K562 (cell line): ENCODE results near the gene PDIA3. TPM values are rescaled to one million over a fixed set of nuclear protein-coding genes. Genes with fewer than 3 reads are reported as not detected.

Experiments
- ATF1 ChIP-seq, 2 experiments: fragments of 450-650 bp in 1 of 2; IDR thresholded peaks; 2 replicates each; pipeline ENCODE4 v1.6.1; 2016; ENCODE audit warnings: missing compliant biosample characterization in 1 of 2, missing genetic modification characterization in 1 of 2
- CREM ChIP-seq: IDR thresholded peaks from 2 replicates; pipeline ENCODE4 v1.6.1; 2014; ENCODE audit warnings: antibody characterized with exemption, low read depth
- CXXC5 ChIP-seq: fragments of 250-450 bp; sonication (Bioruptor Pico); IDR thresholded peaks from 2 replicates; pipeline ENCODE4 v1.8.0; 2022; ENCODE audit warnings: inconsistent platforms, mild to moderate bottlenecking, moderate library complexity
- EGR1 ChIP-seq: fragments of 450-650 bp; conservative IDR thresholded peaks from 2 replicates; pipeline ENCODE4 v1.6.1; 2017; ENCODE audit warnings: mild to moderate bottlenecking
- FOXJ2 ChIP-seq: fragments of 200-800 bp; sonication (Bioruptor generic); IDR thresholded peaks from 2 replicates; pipeline ENCODE4 v1.6.1; 2016; ENCODE audit warnings: missing genetic modification characterization, missing compliant biosample characterization
- GMEB1 ChIP-seq: fragments of 250-450 bp; sonication (Bioruptor Pico); IDR thresholded peaks from 2 replicates; pipeline ENCODE4 v1.4.0; 2020; ENCODE audit warnings: mild to moderate bottlenecking
- HDAC1 ChIP-seq, 2 experiments: fragments of 450-650 bp; IDR thresholded peaks; 2 replicates each; pipeline ENCODE4 v1.6.1; 2016 to 2017; ENCODE audit warnings: inconsistent platforms in 1 of 2, mild to moderate bottlenecking in 1 of 2, moderate library complexity in 1 of 2
- KLF13 ChIP-seq: fragments of 450-650 bp; IDR thresholded peaks from 2 replicates; pipeline ENCODE4 v1.6.1; 2016; ENCODE audit warnings: missing genetic modification characterization, low read depth, mild to moderate bottlenecking, missing compliant biosample characterization, moderate library complexity, borderline replicate concordance
- PHF20 ChIP-seq: fragments of 450-650 bp; IDR thresholded peaks from 2 replicates; pipeline ENCODE4 v1.6.1; 2018; ENCODE audit not compliant: partially characterized antibody
- REST ChIP-seq, 2 experiments: fragments of 450-650 bp; formaldehyde crosslinking in 1 of 2; IDR thresholded peaks; 2 replicates each; pipeline versions ENCODE4 v1.4.0 to v1.6.1; 2014 to 2020; ENCODE audit warnings: mild to moderate bottlenecking in 2 of 2, borderline replicate concordance in 1 of 2, low read depth in 1 of 2
- TCF3 ChIP-seq: sonication (generic); formaldehyde crosslinking; IDR thresholded peaks from 2 replicates; pipeline ENCODE4 v1.4.0; 2020; ENCODE audit warnings: mild to moderate bottlenecking, missing genetic modification reagents
- THAP7 ChIP-seq: fragments of 250-450 bp; sonication (Bioruptor Pico); IDR thresholded peaks from 2 replicates; pipeline ENCODE4 v1.5.0; 2021
- ZBTB34 ChIP-seq: fragments of 250-450 bp; sonication (Bioruptor Pico); IDR thresholded peaks from 2 replicates; pipeline ENCODE4 v1.8.0; 2021; ENCODE audit warnings: mild to moderate bottlenecking, moderate library complexity
- ZFX ChIP-seq: sonication (generic); formaldehyde crosslinking; IDR thresholded peaks from 2 replicates; pipeline ENCODE4 v1.8.0; 2022; ENCODE audit warnings: mild to moderate bottlenecking, missing genetic modification reagents, moderate library complexity
- ZNF316 ChIP-seq: fragments of 450-650 bp; IDR thresholded peaks from 2 replicates; pipeline ENCODE4 v1.6.1; 2016
- polyA plus RNA-seq, 8 experiments: library from polyadenylated mRNA; depleted of rRNA in 4 of 8; stranded (reverse) in 5 of 8; unstranded in 3 of 8; fragments of >200 nt; fragmentation: Nextera tagmentation in 2 of 8; fragmentation: Illumina TruSeq in 1 of 8; extraction: Ambion mirVana in 2 of 8; extraction: Trizol in 1 of 8; gene quantifications; 2 replicates each; pipeline versions ENCODE4 v1.2.1 to v1.2.3, GENCODE V29; 2011 to 2014; ENCODE audit warnings: inconsistent platforms in 1 of 8, missing spikeins in 1 of 8
- total RNA-seq, 7 experiments: library from RNA; depleted of rRNA in 6 of 7; stranded (reverse); fragments of >200 nt in 6 of 7; fragmentation: Illumina TruSeq in 2 of 7; extraction: Trizol in 2 of 7; gene quantifications; 2 replicates each; pipeline versions ENCODE4 v1.2.1 to v1.2.3, GENCODE V29; 2011 to 2021; ENCODE audit warnings: low replicate concordance in 1 of 7

PDIA3 gene
- total and polyA plus RNA-seq, 9 of the 15 experiments (the other 6 are each of a cell fraction or from before 2014, with no cell fraction given) = 13.5 to 386 (median 149) TPM

- TF ChIP-seq REST (IDR thresholded peaks at IDR 0.05; ENCODE audit: borderline replicate concordance) (peak; percentile 95), REST (CRISPR knock-in tag; IDR thresholded peaks at IDR 0.05; ENCODE audit: low read depth) (peak; percentile 56; the same call in 1 of the 2 replicates), KLF13 (tag) (0 out of 2 replicates have a peak, but pooled peaks have one; percentile 25), ZFX (CRISPR knock-in tag) (peak; percentile 75; the same call in 1 of the 2 replicates), ATF1 (CRISPR knock-in tag; IDR thresholded peaks at IDR 0.05) (peak; percentile 10; the same call in 1 of the 2 replicates), ATF1 (tag; IDR thresholded peaks at IDR 0.05) (peak; percentile 92), TCF3 (CRISPR knock-in tag) (peak; percentile 26; the same call in 1 of the 2 replicates), GMEB1 (CRISPR knock-in tag) (peak; percentile 84), ZBTB34 (CRISPR knock-in tag) (no peak), CREM (peak; percentile 79), CXXC5 (peak; percentile 87), THAP7 (CRISPR knock-in tag) (no peak), EGR1 (peak; percentile 90), ZNF316 (peak; percentile 14; the same call in 1 of the 2 replicates), FOXJ2 (tag) (0 out of 2 replicates have a peak, but pooled peaks have one; percentile 66), HDAC1 (IDR thresholded peaks at IDR 0.05) (peak in 1 of 2 experiments; percentile 64; a peak in 2 of 4 replicates), PHF20 (peak; percentile 33)
Observed at GRCh38 chr15:43791993-43792760, 45.9 kb downstream of the PDIA3 start, which contains the start of gene SERF2 (continued).
